Osteoblast (primary cell): ENCODE measurements around the gene TNNI3K. TPM values are rescaled to one million over a fixed set of nuclear protein-coding genes. Genes with fewer than 3 reads are reported as not detected.

Experiments
- DNase-seq: peaks from one replicate; pipeline ENCODE4 v3.0.0; 2011; ENCODE audit warnings: low spot score, mixed read lengths; ENCODE audit not compliant: insufficient read length; ENCODE audit errors: missing footprints
- H2AFZ ChIP-seq: 2 replicates; pipeline ENCODE4 v1.6.0; 2011; ENCODE audit warnings: mild to moderate bottlenecking, low read length
- H3K27ac ChIP-seq: 2 replicates; pipeline ENCODE4 v1.5.1; 2011; ENCODE audit warnings: mild to moderate bottlenecking, low read depth, low read length, moderate library complexity
- H3K27me3 ChIP-seq: 2 replicates; pipeline ENCODE4 v1.6.0; 2012; ENCODE audit warnings: mild to moderate bottlenecking, control low read depth, inconsistent platforms, low read length, moderate library complexity; ENCODE audit not compliant: insufficient read depth
- H3K36me3 ChIP-seq: 2 replicates; pipeline ENCODE4 v1.5.1; 2011; ENCODE audit warnings: mild to moderate bottlenecking, low read length, control low read depth, moderate library complexity; ENCODE audit not compliant: insufficient read depth
- H3K4me1 ChIP-seq: 2 replicates; pipeline ENCODE4 v1.5.1; 2011; ENCODE audit warnings: mild to moderate bottlenecking, low read length, control low read depth, moderate library complexity; ENCODE audit not compliant: insufficient read depth
- H3K4me2 ChIP-seq: 2 replicates; pipeline ENCODE4 v1.6.0; 2011; ENCODE audit warnings: mild to moderate bottlenecking, low read length; ENCODE audit not compliant: insufficient read depth
- H3K4me3 ChIP-seq: fragments of 200-600 bp; sonication (generic); 3 replicates; pipeline ENCODE4 v1.5.1; 2012; ENCODE audit warnings: mild to moderate bottlenecking, low read length, inconsistent platforms; ENCODE audit not compliant: insufficient read depth
- H3K79me2 ChIP-seq: 2 replicates; pipeline ENCODE4 v1.6.0; 2012; ENCODE audit warnings: mild to moderate bottlenecking, low read length, control low read depth, inconsistent platforms; ENCODE audit not compliant: insufficient read depth
- H3K9me3 ChIP-seq: 2 replicates; pipeline ENCODE4 v1.5.1; 2011; ENCODE audit warnings: low read depth, low read length, control low read depth
- H4K20me1 ChIP-seq: 2 replicates; pipeline ENCODE4 v1.6.0; 2012; ENCODE audit warnings: mild to moderate bottlenecking, low read length, control low read depth; ENCODE audit not compliant: insufficient read depth
- total RNA-seq: library from RNA; depleted of rRNA; stranded (reverse); fragments of >200 nt; gene quantifications from 2 replicates; pipeline ENCODE4 v1.2.3, GENCODE V29; 2012
- TF ChIP-seq, protein P1 (sequence below): IDR thresholded peaks from 2 replicates; pipeline ENCODE4 v1.5.1; 2011; ENCODE audit warnings: mild to moderate bottlenecking, low read depth, low read length, moderate library complexity; ENCODE audit errors: extremely low read depth

Gene TNNI3K
- total RNA-seq, 1 donor: 0.72 TPM

DNA sequence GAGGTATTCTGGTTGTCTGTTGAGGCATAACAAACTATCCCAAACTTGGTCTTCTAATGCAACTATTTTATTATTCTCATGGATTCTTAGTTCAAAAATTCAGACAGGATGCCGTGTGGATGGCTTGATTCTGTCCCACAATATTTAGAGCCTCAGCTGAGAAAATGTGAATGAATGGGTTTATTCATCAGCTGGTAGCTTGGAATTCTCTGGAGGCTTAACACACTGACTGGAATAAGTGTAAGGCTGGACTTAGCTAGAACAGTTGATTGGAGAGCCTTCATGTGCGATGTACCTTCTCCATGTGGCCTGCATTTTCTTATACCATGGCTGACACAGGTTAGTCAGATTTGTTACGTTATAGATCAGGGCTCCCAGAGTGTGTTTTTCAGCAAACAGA, 30.8 kb downstream of the TNNI3K start:
- Histone ChIP-seq H3K27ac (no peak overlapping the region), H3K27me3 (no peaks in the 10 kb centered on the region), H3K36me3 (no peaks in the 10 kb centered on the region), H3K79me2 (no peaks in the 10 kb centered on the region), H2AFZ (no peak overlapping the region), H4K20me1 (no peaks in the 10 kb centered on the region), H3K9me3 (no peaks in the 10 kb centered on the region), H3K4me3 (no peak overlapping the region), H3K4me1 (no peaks in the 10 kb centered on the region), H3K4me2 (no peak overlapping the region)
- TF ChIP-seq, protein P1, sequence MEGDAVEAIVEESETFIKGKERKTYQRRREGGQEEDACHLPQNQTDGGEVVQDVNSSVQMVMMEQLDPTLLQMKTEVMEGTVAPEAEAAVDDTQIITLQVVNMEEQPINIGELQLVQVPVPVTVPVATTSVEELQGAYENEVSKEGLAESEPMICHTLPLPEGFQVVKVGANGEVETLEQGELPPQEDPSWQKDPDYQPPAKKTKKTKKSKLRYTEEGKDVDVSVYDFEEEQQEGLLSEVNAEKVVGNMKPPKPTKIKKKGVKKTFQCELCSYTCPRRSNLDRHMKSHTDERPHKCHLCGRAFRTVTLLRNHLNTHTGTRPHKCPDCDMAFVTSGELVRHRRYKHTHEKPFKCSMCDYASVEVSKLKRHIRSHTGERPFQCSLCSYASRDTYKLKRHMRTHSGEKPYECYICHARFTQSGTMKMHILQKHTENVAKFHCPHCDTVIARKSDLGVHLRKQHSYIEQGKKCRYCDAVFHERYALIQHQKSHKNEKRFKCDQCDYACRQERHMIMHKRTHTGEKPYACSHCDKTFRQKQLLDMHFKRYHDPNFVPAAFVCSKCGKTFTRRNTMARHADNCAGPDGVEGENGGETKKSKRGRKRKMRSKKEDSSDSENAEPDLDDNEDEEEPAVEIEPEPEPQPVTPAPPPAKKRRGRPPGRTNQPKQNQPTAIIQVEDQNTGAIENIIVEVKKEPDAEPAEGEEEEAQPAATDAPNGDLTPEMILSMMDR: no peak
- no peak for DNase-seq

DNA sequence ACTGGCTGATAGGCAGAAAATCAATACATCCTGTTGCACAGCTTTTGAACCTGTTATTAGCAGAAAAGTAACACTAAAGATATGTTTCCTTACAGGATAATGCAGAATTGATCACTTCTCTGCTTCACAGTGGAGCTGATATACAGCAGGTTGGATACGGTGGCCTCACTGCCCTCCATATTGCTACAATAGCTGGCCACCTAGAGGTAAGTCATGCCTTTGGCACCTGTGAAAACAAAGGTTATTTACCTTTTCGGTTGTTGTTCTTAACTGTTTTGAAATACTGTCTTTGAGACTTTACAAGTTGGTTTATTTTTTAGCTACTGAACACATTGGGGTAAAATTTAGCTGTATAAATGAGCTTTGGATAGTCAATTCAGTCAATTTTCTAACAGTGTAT, 36.3 kb downstream of the TNNI3K start:
- Histone ChIP-seq H3K4me2 (no peak overlapping the region), H3K27me3 (no peaks in the 10 kb centered on the region), H3K79me2 (no peaks in the 10 kb centered on the region), H4K20me1 (no peaks in the 10 kb centered on the region), H3K9me3 (no peaks in the 10 kb centered on the region), H2AFZ (no peak overlapping the region), H3K4me3 (no peak overlapping the region), H3K36me3 (no peaks in the 10 kb centered on the region), H3K4me1 (no peaks in the 10 kb centered on the region), H3K27ac (no peak overlapping the region)
- no peak for DNase-seq
- TF ChIP-seq, protein P1: no peak

DNA sequence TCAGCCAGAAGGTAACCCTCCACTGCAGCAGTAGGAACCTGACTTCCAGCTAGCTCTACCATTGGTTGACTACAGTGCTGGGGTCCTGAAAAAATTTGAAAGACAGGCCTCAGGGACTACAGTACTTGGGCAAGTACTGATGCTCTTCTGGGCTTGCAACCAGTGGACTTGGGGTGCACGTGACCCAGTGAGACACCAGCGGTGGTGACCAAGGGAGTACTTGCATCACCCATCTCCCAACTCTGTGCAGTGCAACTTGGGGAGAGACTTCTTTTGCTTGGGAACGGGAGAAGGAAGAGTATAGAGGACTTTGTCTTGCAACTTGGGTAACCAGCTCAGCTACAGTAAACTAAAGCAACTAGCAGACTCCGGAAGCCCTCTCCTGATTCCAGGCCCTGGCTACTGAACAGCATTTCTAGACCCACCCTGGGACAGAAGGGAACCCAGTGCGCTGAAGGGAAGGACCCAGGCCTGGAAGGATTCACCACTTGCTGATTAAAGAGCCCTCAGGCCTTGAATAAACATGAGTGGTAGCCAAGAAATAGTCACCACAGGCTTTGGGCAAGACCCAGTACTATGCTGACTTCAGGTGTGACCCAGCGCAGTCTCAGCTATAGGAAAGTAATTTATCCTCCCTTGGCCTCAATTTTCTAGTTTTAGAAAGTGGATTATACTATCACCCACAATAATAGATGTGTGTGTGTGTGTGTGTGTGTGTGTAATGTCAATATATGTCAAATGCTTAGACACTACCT, 45.6 kb downstream of the TNNI3K start:
- TF ChIP-seq, protein P1: no peak
- Histone ChIP-seq H3K4me1 (no peaks in the 10 kb centered on the region), H3K4me2 (no peak overlapping the region), H3K36me3 (no peaks in the 10 kb centered on the region), H3K27me3 (no peaks in the 10 kb centered on the region), H2AFZ (no peak overlapping the region), H4K20me1 (no peaks in the 10 kb centered on the region), H3K27ac (no peak overlapping the region), H3K4me3 (no peak overlapping the region), H3K79me2 (no peaks in the 10 kb centered on the region), H3K9me3 (no peaks in the 10 kb centered on the region)
- DNase-seq: no peak

DNA sequence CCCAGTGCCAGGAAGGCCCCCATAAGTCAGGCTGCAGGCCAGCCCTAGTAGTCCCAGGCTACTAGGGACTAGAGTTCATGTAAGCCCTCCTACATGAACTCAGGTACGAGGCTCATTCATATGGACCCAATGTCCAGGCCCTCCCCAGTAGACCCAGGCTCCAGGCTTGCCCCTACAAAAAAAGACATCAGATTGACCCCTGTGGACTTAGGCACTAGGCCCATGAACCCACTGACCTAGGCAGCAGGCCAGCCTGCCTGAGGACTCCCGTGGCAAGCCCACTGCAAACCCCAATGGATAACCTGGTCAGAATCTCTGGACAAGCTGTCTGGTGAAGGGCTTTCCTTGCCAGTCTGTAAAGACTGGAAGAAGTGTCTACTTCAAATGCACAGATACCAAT, 51.2 kb downstream of the TNNI3K start:
- Histone ChIP-seq H2AFZ (no peak overlapping the region), H3K36me3 (no peaks in the 10 kb centered on the region), H3K79me2 (no peaks in the 10 kb centered on the region), H3K4me3 (no peak overlapping the region), H3K4me1 (no peaks in the 10 kb centered on the region), H3K27me3 (no peaks in the 10 kb centered on the region), H3K4me2 (no peak overlapping the region), H4K20me1 (no peaks in the 10 kb centered on the region), H3K27ac (no peak overlapping the region), H3K9me3 (no peaks in the 10 kb centered on the region)
- DNase-seq: no peak
- TF ChIP-seq, protein P1: no peak
